Hippocampal formation (tissue), 2 donors: ENCODE results near the gene NXF1.
"Not testable (repeated sequence)": the region's sequence is repeated elsewhere in the genome, so short reads cannot be mapped to it uniquely, and the experiment has no call there.

ENCODE experiments used
- DNase-seq, 2 donors: peaks; one replicate each; lab custom pipeline; 2025; lab: John Stamatoyannopoulos, UW

Gene NXF1

GRCh38 chr11:62787005-62787759 is 18.1 kb downstream of the NXF1 start, which contains the start of gene TMEM179B:
TSS of gene TMEM179B (plus strand) at chr11:62787402. CDS start at chr11:62787432, 30 bp downstream.
- peak; percentile 96 to 97 for DNase-seq

GRCh38 chr11:62786318-62787004 is 18.8 kb downstream of the NXF1 start:
- peak; percentile 70 for DNase-seq

- no peak for DNase-seq
Observed at GRCh38 chr11:62782753-62783152, 22.5 kb downstream of the NXF1 start.

- DNase-seq, result no peak
Observed at GRCh38 chr11:62778441-62778840, 26.8 kb downstream of the NXF1 start.

GRCh38 chr11:62777389-62777788 is 27.9 kb downstream of the NXF1 start:
- no peak for DNase-seq

- no peak for DNase-seq
Observed at GRCh38 chr11:62775646-62776045, 29.6 kb downstream of the NXF1 start.

- no peak for DNase-seq
Observed at GRCh38 chr11:62774407-62774806, 30.8 kb downstream of the NXF1 start.

- DNase-seq, result peak; percentile 97 to 99
Observed at GRCh38 chr11:62771144-62772021, 33.9 kb downstream of the NXF1 start, which contains the start of gene TAF6L. TSS of gene TAF6L (plus strand) at chr11:62771396. CDS start at chr11:62775784, 4,388 bp downstream.

- DNase-seq, result peak in 1 of 2 donors; percentile 50
Observed at GRCh38 chr11:62770778-62771143, 34.5 kb downstream of the NXF1 start.

GRCh38 chr11:62760867-62761227 is 44.4 kb downstream of the NXF1 start:
- DNase-seq, result not testable (repeated sequence)

GRCh38 chr11:62757846-62758788 is 47.1 kb downstream of the NXF1 start:
- DNase-seq, result no peak

- no peak for DNase-seq
Observed at GRCh38 chr11:62755086-62755615, 50.1 kb downstream of the NXF1 start.

- peak; percentile 99 to 100 for DNase-seq
Observed at GRCh38 chr11:62753736-62754603, 51.3 kb downstream of the NXF1 start, which contains the start of gene ZBTB3. TSS of gene ZBTB3 (minus strand) at chr11:62754160. CDS start at chr11:62753664, 496 bp downstream.

GRCh38 chr11:62752994-62753735 is 52.1 kb downstream of the NXF1 start:
- no peak for DNase-seq

- DNase-seq, result no peak
Observed at GRCh38 chr11:62752177-62752785, 53.0 kb downstream of the NXF1 start.

- not testable (repeated sequence) for DNase-seq
Observed at GRCh38 chr11:62749931-62750330, 55.3 kb downstream of the NXF1 start.

- DNase-seq, result no peak
Observed at GRCh38 chr11:62747475-62748160, 57.6 kb downstream of the NXF1 start.
